CD4-positive, alpha-beta T cell (primary cell): ENCODE results near the gene S100A16. TPM values are rescaled to one million over a fixed set of nuclear protein-coding genes. Genes with fewer than 3 reads are reported as not detected.

Experiments
- ATAC-seq: fragments of 200-7000 bp; cut with Tn5 transposase; one replicate; pipeline ENCODE4 v1.10.0; 2022; ENCODE audit warnings: mild to moderate bottlenecking; ENCODE audit not compliant: poor library complexity
- CTCF ChIA-PET: fragments of 350-600 bp; sonication (Branson Sonifier 250); formaldehyde crosslinking; loops from one replicate; lab custom pipeline; 2021; ENCODE audit warnings: antibody characterized with exemption, inconsistent platforms; lab: Charles Lee
- POLR2A ChIA-PET: fragments of 350-600 bp; sonication (Branson Sonifier 250); formaldehyde crosslinking; loops from one replicate; lab custom pipeline; 2021; ENCODE audit warnings: antibody characterized with exemption, inconsistent platforms; lab: Charles Lee
- DNase-seq, 14 experiments: peaks; one replicate each; pipeline ENCODE4 v3.0.0-alpha.2; 2013 to 2020; ENCODE audit warnings: mixed read lengths in 2 of 14
- H3K27ac ChIP-seq, 2 donors: one replicate each; pipeline versions ENCODE4 v1.5.1 to v1.7.0; 2013; ENCODE audit warnings: low read length in 2 of 2, low read depth in 1 of 2, mild to moderate bottlenecking in 1 of 2
- H3K27me3 ChIP-seq, 2 experiments: 1 replicate in 1 of 2; 2 replicates in 1 of 2; pipeline versions ENCODE4 v1.6.1 to v1.7.0; 2013; ENCODE audit warnings: low read length in 2 of 2, control low read depth in 1 of 2, mild to moderate bottlenecking in 1 of 2, moderate library complexity in 1 of 2; ENCODE audit not compliant: insufficient read depth in 2 of 2, control insufficient read depth in 1 of 2
- H3K36me3 ChIP-seq: one replicate; pipeline ENCODE4 v1.6.1; 2013; ENCODE audit warnings: low read length, control low read depth; ENCODE audit not compliant: insufficient read depth
- H3K4me1 ChIP-seq: one replicate; pipeline ENCODE4 v1.6.1; 2013; ENCODE audit warnings: low read length, control low read depth; ENCODE audit not compliant: insufficient read depth
- H3K4me3 ChIP-seq: one replicate; pipeline ENCODE4 v1.5.1; 2013; ENCODE audit warnings: mild to moderate bottlenecking, low read length, moderate library complexity
- H3K9me3 ChIP-seq, 2 experiments: 1 replicate in 1 of 2; 2 replicates in 1 of 2; pipeline versions ENCODE4 v1.6.1 to v1.7.0; 2013; ENCODE audit warnings: low read length in 2 of 2, mild to moderate bottlenecking in 2 of 2, control low read depth in 1 of 2, moderate library complexity in 1 of 2; ENCODE audit not compliant: control insufficient read depth in 1 of 2, insufficient read depth in 1 of 2
- H3K27ac Mint-ChIP-seq: one replicate; pipeline ENCODE4 v1.8.0; 2020; ENCODE audit warnings: mixed read lengths
- H3K27me3 Mint-ChIP-seq: one replicate; pipeline ENCODE4 v1.8.0; 2021; ENCODE audit warnings: mixed read lengths
- H3K36me3 Mint-ChIP-seq: one replicate; pipeline ENCODE4 v1.8.0; 2021; ENCODE audit warnings: low read depth, mixed read lengths
- H3K4me1 Mint-ChIP-seq: one replicate; pipeline ENCODE4 v1.8.0; 2021; ENCODE audit warnings: low read depth, mixed read lengths
- H3K4me3 Mint-ChIP-seq: one replicate; pipeline ENCODE4 v1.8.0; 2020; ENCODE audit warnings: mild to moderate bottlenecking, mixed read lengths
- H3K9me3 Mint-ChIP-seq: one replicate; pipeline ENCODE4 v1.8.0; 2020; ENCODE audit warnings: mixed read lengths
- intact Hi-C, 2 experiments: fragments of 100-400 bp; cut with DNase I in 1 of 2; cut with micrococcal nuclease in 1 of 2; formaldehyde crosslinking; loops; one replicate each; pipeline versions ENCODE4 v1.15.1 to v1.9.0; 2023 to 2025; cut with DNase I, micrococcal nuclease
- total RNA-seq, 174 experiments: library from RNA in 2 of 174; stranded (reverse) in 2 of 174; gene quantifications; one replicate each; pipeline ENCODE4 v1.2.3 and lab custom pipeline; 2021 to 2026
- TF ChIP-seq, protein P1 (sequence below): fragments of 200-600 bp; IDR thresholded peaks from one replicate; pipeline ENCODE4 v1.8.0; 2022; ENCODE audit warnings: antibody characterized with exemption, mild to moderate bottlenecking

S100A16 gene
- total RNA-seq, 2 experiments from 2014 or later, result not detected

DNA sequence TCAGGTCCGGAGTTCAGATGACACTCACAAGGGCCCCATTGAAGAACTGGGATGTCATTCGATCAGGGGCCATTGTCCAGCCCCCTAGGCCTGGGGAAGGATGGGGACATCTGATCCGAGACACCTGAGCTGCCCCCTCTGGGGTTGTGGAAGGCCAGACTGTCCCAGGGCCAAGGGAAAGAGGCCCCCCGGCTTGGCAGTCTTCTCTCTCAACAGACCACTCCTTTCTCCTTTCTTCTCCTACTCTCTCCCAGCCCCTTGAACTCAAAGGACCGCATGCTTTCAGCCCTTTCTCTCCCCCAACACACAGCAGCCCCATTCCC, 16.4 kb upstream of the S100A16 start:
- no peak overlapping the region for H3K4me3 ChIP-seq
- Mint-ChIP-seq H3K4me1 (peaks cover 13% of the 10 kb centered on the region), H3K27me3 (no peaks in the 10 kb centered on the region), H3K27ac (no peak overlapping the region), H3K4me3 (no peak overlapping the region), H3K36me3 (peaks cover 7% of the 10 kb centered on the region), H3K9me3 (no peaks in the 10 kb centered on the region)
- no peaks in the 10 kb centered on the region for H3K36me3 ChIP-seq
- no peaks in the 10 kb centered on the region for H3K27me3 ChIP-seq
- CTCF ChIA-PET, result no interaction called here
- H3K9me3 ChIP-seq, result no peaks in the 10 kb centered on the region
- POLR2A ChIA-PET, result no interaction called here
- no peak for DNase-seq
- H3K27ac ChIP-seq, result no peak overlapping the region
- no peak for ATAC-seq
- TF ChIP-seq, protein P1, sequence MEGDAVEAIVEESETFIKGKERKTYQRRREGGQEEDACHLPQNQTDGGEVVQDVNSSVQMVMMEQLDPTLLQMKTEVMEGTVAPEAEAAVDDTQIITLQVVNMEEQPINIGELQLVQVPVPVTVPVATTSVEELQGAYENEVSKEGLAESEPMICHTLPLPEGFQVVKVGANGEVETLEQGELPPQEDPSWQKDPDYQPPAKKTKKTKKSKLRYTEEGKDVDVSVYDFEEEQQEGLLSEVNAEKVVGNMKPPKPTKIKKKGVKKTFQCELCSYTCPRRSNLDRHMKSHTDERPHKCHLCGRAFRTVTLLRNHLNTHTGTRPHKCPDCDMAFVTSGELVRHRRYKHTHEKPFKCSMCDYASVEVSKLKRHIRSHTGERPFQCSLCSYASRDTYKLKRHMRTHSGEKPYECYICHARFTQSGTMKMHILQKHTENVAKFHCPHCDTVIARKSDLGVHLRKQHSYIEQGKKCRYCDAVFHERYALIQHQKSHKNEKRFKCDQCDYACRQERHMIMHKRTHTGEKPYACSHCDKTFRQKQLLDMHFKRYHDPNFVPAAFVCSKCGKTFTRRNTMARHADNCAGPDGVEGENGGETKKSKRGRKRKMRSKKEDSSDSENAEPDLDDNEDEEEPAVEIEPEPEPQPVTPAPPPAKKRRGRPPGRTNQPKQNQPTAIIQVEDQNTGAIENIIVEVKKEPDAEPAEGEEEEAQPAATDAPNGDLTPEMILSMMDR, result no peak
- intact Hi-C loops, result no loop called here
- H3K4me1 ChIP-seq, result peaks cover 13% of the 10 kb centered on the region

GRCh38 chr1:153628638-153629342, 15.9 kb upstream of the S100A16 start:
- Histone ChIP-seq H3K9me3 (no peaks in the 10 kb centered on the region), H3K36me3 (no peaks in the 10 kb centered on the region), H3K27me3 (no peaks in the 10 kb centered on the region), H3K4me1 (peaks cover 13% of the 10 kb centered on the region), H3K27ac (no peak overlapping the region), H3K4me3 (no peak overlapping the region)
- Mint-ChIP-seq H3K36me3 (peaks cover 2% of the 10 kb centered on the region), H3K9me3 (no peaks in the 10 kb centered on the region), H3K4me3 (no peak overlapping the region), H3K4me1 (peaks cover 8% of the 10 kb centered on the region), H3K27ac (no peak overlapping the region), H3K27me3 (no peaks in the 10 kb centered on the region)
- DNase-seq (no peak), ATAC-seq (no peak)
- intact Hi-C loops, result no loop called here
- POLR2A ChIA-PET, result no interaction called here
- TF ChIP-seq, protein P1, result no peak
- CTCF ChIA-PET, result no interaction called here

GRCh38 chr1:153627715-153628626, 15.0 kb upstream of the S100A16 start, which contains the start of gene S100A1:
TSS of gene S100A1 (plus strand) at chr1:153628434. CDS start at chr1:153630522, 2,088 bp downstream.
- no peaks in the 10 kb centered on the region for H3K27me3 ChIP-seq
- Mint-ChIP-seq H3K4me3 (no peak within 1 kb of the TSS), H3K27ac (no peak within 1 kb of the TSS), H3K4me1 (no peaks in the 10 kb centered on the region), H3K9me3 (no peaks in the 10 kb centered on the region), H3K27me3 (no peaks in the 10 kb centered on the region), H3K36me3 (no peaks in the 10 kb centered on the region)
- TF ChIP-seq, protein P1, result no peak
- H3K36me3 ChIP-seq, result no peaks in the 10 kb centered on the region
- ChIA-PET CTCF (interaction anchor here (1.4 kb wide), 1 partner anchor 10 kb away, joined by 3 read pairs; no protein-coding TSS in a partner anchor), POLR2A (no interaction called here)
- intact Hi-C loops, result no loop called here
- H3K27ac ChIP-seq, result no peak within 1 kb of the TSS
- ATAC-seq (no peak), DNase-seq (no peak)
- H3K4me3 ChIP-seq, result no peak within 1 kb of the TSS
- peaks cover 6% of the 10 kb centered on the region for H3K4me1 ChIP-seq
- H3K9me3 ChIP-seq, result no peaks in the 10 kb centered on the region
